ENCODE measurements around the gene ZSWIM1. TPM values are rescaled to one million over a fixed set of nuclear protein-coding genes. Genes with fewer than 3 reads are reported as not detected.

The ZSWIM1 gene
- total RNA-seq = 6.8 and 9.0 TPM in 2 replicates

DNA sequence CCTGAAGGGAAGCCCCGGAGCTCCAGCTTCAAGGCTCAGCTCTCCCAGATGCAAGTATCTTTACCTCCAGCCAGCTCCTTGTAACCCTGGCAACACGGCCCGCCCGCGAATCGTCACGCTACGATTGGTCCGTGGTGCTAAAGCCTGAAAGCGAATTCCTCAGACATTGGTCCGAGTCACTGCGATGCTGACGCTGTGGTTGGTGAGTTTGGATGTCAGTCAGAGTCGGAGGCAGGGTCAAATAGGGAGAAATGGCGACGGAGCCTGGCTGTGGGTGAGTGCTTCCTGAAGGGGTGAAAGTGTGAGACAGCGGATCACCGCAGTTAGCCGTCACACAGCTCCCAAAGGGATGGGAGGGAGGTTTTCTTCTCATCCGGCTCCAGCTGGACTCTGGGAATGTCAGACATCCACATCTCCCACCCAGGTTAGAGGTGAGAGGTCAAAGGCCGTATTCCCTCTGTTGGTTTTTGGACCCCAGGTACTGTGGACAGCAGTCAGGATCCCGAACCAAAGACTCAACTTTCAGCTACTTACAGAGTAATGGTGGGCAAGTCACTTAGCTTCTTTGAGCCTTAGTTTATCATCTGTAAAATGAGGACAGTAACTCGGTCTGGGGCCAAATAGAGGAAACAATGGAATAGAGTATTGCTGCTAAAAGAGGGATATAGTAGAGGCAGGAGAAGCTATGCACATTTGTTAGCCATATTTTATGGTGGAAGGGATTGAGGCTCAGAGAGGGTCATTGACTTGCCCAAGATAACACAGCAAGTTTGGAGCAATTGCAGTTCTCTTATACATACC, at the start of gene ZSWIM1:
Gene ZSWIM1, plus strand, starts transcription at position 240 of the 801 bp plus-strand sequence. CDS start 1,366 bp downstream, outside the sequence.

DNA sequence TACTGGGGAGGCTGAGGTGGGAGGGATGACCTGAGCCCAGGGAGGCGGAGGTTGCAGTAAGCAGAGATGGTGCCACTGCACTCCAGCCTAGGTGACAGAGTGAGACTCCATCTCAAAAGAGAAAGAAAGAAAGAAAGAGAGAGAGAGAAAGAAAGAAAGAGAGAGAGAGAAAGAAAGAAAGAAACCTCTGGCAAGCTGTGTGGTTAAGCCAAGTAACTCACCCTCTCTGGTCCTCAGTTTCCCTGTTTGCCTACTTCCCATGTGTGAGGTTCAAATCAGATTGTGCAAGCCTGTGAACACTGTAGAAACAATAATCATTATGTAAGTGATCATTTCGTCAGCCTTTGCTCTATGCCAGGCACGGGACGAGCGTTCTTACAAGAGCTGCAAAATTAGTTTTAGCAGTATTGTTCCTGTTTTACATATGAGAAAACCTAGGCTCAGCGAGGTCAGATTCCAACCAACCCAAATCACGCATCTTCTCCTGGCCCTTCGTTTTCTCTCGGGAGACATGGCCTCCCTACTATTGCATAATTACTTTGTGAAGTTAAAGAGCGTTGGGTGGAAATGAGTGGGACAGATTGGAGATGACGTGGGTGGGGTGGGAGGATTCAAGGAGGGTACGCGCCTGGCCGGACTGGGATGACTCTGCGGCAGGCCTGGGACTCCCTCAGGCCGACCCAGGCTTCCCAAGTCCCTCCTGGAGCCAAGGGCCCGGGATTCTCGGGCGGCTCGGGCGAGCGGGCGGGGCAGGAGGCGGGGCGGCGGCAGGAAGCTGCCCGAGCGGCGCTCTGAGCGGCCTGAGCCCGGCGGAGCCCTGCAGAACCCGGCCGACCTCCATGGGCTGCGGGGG, 47.8 kb upstream of the ZSWIM1 start, which contains the start of gene SNX21:
Gene SNX21, plus strand, starts transcription at position 770 of the 853 bp plus-strand sequence. CDS start 121 bp downstream, outside the sequence.

DNA sequence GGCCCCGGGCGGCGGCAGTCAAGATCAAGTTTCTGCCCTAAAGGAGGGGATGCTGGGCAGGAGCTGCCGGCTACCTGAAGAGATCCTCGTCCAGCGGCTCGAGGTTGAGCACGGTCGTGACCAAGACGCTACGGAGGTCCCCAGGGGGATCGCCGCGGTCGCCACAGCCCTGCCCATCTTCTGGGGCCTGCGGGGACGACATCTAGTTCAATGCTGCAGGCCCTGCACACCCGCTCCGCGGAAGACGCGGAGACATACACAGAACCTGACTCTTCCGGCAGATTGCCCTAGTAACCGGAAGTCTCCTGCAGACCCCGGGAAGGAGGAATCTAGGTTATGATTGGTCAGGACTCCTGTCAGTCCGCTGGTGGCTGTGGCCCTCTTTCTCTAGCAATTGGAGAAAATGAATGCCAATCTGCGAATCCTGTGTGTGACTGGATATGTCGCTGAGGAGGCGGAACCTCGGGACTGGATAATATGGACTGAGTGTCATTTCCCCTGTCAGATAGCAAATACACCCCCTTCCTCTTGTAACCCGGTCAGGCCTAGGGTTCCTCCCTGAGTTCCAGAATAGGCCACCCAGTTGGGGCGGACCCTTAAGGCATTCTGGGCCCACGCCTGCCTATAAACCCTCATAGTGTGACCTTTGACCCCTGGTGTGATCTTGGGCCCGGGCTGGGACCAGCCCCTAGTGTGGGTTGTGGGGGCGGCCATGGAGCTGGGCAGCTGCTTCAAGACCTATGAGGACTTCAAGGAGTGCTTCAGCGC, 23.7 kb upstream of the ZSWIM1 start, which contains the start of the genes ACOT8 and ZSWIM3:
Gene ACOT8, minus strand, starts transcription at position 279 of the 768 bp plus-strand sequence. Its CDS starts 77 bp downstream, at position 202.
Gene ZSWIM3, plus strand, starts transcription at position 501 of the 768 bp plus-strand sequence. Its CDS starts 212 bp downstream, at position 713.

DNA sequence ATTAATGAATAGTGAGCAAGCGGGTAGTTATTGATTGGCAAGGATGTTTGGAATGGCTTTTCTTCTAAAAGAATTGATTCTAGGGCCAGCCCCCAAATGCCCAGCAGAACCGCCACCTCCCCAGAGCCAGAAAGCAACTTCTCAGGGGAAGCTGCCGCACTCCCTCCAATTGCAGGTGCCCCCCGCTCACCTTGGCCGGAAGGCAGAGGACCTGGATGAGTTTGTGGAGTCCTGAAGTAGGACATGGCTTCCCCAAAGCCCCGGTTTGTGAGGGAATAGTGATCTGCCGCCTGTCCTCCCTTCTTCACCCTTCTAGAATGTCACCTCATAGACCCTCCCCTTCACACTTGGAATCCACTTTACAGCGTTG, 6.3 kb downstream of the ZSWIM1 start, which contains the start of gene SPATA25:
Gene SPATA25, minus strand, starts transcription at position 277 of the 370 bp plus-strand sequence. Its CDS starts 32 bp downstream, at position 245.

DNA sequence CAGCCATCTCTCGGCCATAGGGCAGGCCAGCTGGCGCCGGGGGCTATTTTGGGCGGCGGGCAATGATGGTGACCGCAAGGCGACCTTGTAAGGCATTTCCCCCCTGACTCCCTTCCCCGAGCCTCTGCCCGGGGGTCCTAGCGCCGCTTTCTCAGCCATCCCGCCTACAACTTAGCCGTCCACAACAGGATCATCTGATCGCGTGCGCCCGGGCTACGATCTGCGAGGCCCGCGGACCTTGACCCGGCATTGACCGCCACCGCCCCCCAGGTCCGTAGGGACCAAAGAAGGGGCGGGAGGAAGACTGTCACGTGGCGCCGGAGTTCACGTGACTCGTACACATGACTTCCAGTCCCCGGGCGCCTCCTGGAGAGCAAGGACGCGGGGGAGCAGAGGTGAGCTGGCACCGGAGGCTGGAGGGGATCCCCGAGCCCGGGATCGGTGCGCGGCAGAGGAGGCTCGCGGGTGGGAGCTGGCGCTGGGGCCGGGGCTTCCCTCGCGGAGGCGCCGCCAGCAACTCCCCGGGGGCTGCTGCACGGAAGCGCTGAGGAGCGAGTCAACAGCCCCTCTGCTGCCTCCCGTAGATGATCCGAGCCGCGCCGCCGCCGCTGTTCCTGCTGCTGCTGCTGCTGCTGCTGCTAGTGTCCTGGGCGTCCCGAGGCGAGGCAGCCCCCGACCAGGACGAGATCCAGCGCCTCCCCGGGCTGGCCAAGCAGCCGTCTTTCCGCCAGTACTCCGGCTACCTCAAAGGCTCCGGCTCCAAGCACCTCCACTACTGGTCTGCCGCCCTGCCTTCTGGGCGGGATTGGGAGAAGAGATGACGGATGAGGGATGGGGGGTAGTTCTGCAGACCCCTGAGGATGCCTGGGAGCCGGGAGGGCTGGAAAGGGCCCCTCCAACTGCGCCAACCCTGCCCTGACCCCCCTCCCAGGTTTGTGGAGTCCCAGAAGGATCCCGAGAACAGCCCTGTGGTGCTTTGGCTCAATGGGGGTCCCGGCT, 10.3 kb downstream of the ZSWIM1 start, which contains the start of the genes CTSA and NEURL2:
Gene CTSA, plus strand, starts transcription at position 351 of the 999 bp plus-strand sequence. Its CDS starts 234 bp downstream, at position 585.
Gene NEURL2, minus strand, starts transcription at position 224 of the 999 bp plus-strand sequence. Its CDS starts 217 bp downstream, at position 7.

DNA sequence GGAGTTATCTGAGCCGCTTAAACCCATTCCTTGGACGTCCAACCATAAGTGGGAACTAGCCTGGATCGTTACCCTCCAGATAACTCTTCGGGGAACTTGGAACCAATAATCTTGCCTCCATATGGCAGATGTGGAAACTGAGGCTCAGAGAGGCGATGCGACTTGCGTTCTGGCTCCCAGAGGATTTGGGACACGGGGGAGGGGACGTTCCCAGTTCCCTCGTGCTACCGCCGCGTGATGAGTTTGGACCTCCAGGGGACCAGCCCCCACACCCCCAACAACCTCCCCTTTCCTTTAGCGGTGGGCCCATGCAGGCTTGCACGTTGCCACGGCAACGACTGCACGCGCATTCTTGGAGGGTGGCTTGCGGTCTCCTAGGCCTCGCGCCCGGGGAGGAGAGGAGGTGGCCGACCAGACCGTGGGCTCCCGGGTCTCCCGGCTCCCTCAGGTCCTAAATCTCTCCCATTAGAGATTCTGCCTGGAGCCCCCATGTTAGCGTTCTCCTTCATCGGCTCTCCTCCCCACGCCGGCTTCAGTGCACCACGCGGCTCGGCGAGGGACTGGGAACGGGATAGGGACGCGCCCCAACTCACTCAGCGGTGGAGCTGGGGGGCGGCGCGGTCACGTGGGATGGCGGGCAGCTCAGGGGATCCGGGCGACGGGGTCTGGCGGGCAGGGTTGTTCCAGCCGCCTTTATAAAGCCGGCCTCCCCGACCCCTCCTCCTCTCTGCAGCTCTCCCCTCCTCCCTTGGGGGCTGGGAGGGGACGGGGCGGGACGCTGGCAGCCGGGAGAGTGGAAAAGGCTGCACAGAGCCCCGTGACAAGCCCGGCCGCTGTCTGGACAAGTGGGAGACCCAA, 30.7 kb downstream of the ZSWIM1 start, which contains the start of gene PLTP:
Gene PLTP, minus strand, starts transcription at position 670 of the 858 bp plus-strand sequence. CDS start 703 bp downstream, outside the sequence.

Other genes with a start within 250 kb of the ZSWIM1 start
- not detected in 2 replicates for gene WFDC9, start 249.9 kb upstream of the ZSWIM1 start, total RNA-seq
- not detected in 2 replicates for gene WFDC11, start 211.0 kb upstream of the ZSWIM1 start, total RNA-seq
- not detected in 2 replicates for gene WFDC13, start 179.2 kb upstream of the ZSWIM1 start, total RNA-seq
- gene WFDC10B, start 176.2 kb upstream of the ZSWIM1 start, total RNA-seq = not detected in 2 replicates
- not detected in 2 replicates for gene SPINT4, start 158.9 kb upstream of the ZSWIM1 start, total RNA-seq
- gene WFDC3, start 89.3 kb upstream of the ZSWIM1 start, total RNA-seq = 0.56 and 1.1 TPM in 2 replicates
- 10.8 and 24.2 TPM in 2 replicates for gene DNTTIP1, start 89.3 kb upstream of the ZSWIM1 start, total RNA-seq
- gene UBE2C, start 68.6 kb upstream of the ZSWIM1 start, total RNA-seq = 95.7 and 112 TPM in 2 replicates
- 0.21 TPM in 1 of 2 replicates, not detected in the other for gene TNNC2, start 53.9 kb upstream of the ZSWIM1 start, total RNA-seq
- 23.2 and 37.3 TPM in 2 replicates for gene SNX21, start 47.4 kb upstream of the ZSWIM1 start, total RNA-seq
- 46.7 and 50.1 TPM in 2 replicates for gene ACOT8, start 23.8 kb upstream of the ZSWIM1 start, total RNA-seq
- 0.74 and 2.4 TPM in 2 replicates for gene ZSWIM3, start 23.6 kb upstream of the ZSWIM1 start, total RNA-seq
- 0.33 TPM in 1 of 2 replicates, not detected in the other for gene SPATA25, start 6.4 kb downstream of the ZSWIM1 start, total RNA-seq
- gene NEURL2, start 10.0 kb downstream of the ZSWIM1 start, total RNA-seq = 2.0 and 2.3 TPM in 2 replicates
- 24.1 and 39.4 TPM in 2 replicates for gene CTSA, start 10.1 kb downstream of the ZSWIM1 start, total RNA-seq
- 68.9 and 99.4 TPM in 2 replicates for gene PLTP, start 30.9 kb downstream of the ZSWIM1 start, total RNA-seq
- gene PCIF1, start 53.5 kb downstream of the ZSWIM1 start, total RNA-seq = 11.2 and 19.6 TPM in 2 replicates
- gene ZNF335, start 91.0 kb downstream of the ZSWIM1 start, total RNA-seq = 10.8 and 15.0 TPM in 2 replicates
- 10.5 and 10.7 TPM in 2 replicates for gene MMP9, start 127.7 kb downstream of the ZSWIM1 start, total RNA-seq
- 0.56 and 0.98 TPM in 2 replicates for gene SLC12A5, start 148.0 kb downstream of the ZSWIM1 start, total RNA-seq
- 12.7 and 13.4 TPM in 2 replicates for gene NCOA5, start 208.7 kb downstream of the ZSWIM1 start, total RNA-seq
- 6.2 and 7.8 TPM in 2 replicates for gene CD40, start 237.1 kb downstream of the ZSWIM1 start, total RNA-seq